ENCODE results near the gene ATP6V0C.

DNA sequence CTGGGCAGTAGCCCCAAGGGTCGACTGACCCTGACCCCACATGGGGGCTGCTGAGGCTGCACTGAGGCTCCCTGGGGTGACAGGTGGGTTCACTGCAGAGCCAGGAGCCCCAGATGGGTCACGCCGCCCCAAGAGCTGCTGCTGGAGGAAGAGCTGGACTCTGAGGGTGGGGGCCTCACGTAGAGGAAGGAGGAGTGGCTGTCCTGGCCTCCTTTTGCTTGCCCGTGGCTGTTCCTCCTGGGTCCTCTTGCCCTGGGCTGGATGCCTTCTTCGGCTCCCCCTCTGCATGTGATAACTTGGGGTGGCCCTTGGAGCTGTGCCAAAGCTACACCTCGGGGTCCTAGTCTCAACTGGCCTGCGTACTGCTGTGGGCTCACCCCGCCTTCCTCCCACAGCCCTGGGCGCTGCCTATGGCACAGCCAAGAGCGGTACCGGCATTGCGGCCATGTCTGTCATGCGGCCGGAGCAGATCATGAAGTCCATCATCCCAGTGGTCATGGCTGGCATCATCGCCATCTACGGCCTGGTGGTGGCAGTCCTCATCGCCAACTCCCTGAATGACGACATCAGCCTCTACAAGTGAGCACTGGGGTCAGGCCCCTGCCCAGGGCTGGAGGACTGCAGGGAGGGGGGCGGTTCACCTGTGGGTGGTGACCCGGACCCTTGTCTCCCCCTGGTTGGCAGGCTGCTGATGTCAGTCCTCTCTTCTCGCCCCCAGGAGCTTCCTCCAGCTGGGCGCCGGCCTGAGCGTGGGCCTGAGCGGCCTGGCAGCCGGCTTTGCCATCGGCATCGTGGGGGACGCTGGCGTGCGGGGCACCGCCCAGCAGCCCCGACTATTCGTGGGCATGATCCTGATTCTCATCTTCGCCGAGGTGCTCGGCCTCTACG lies 5.3 kb downstream of the ATP6V0C start:
- TF ChIP-seq CTCF (IDR thresholded peaks at IDR 0.05), result no peak
- TF ChIP-seq POLR2A (IDR thresholded peaks at IDR 0.05), result no peak

Data from testis (tissue), 2 donors.